HG03060 (cell line): ENCODE measurements around the gene IFFO2.

Source experiments
- ATAC-seq: cut with Tn5 transposase; IDR thresholded peaks from one replicate; pipeline ENCODE4 v1.9.1; 2021; ENCODE audit warnings: low read depth, moderate number of reproducible peaks; ENCODE audit not compliant: unreplicated experiment

IFFO2 gene

DNA sequence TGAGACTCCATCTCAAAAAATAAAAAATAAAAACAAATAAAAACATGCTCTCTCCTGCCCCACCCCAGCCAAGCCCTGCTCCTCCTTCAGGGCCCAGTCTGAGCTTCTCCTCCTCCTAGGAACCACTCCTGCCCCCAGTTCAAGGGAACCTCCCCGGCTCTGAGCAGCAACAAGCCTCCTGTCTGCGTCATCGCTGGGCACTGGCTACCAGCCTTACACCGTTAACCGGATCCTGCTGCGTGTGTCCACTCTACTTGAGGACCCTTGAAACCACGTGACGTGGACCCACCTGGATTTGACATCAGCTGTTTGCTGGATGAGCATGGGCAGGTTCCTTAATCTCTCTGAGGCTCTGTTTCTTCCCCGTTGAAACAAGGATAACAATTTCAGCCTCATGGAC is 95.4 kb downstream of the IFFO2 start:
- ATAC-seq = no peak

DNA sequence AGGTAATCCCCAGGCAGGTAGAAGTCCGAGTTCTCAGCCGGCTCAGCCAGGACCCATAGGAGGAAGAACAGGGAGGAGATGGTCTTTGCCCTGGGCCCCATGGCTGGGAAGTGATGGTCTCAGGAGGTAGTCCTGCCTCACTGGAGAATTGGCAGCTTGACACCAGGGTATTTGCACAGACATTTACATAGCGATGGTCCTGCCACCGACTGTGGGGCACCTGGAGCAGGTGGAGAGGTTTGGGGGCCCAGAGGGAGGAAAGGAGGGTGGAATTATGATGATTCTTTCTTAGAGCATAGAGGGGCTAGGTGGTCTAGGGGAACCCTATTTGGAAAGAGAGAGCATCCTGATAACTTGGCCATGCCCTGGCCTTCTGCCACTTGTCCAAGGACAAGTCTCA is 96.9 kb downstream of the IFFO2 start, which contains the start of gene TAS1R2:
TSS of gene TAS1R2 (minus strand) at position 101 of the 400 bp plus-strand sequence. CDS start at position 101, 0 bp downstream.
- ATAC-seq = no peak

DNA sequence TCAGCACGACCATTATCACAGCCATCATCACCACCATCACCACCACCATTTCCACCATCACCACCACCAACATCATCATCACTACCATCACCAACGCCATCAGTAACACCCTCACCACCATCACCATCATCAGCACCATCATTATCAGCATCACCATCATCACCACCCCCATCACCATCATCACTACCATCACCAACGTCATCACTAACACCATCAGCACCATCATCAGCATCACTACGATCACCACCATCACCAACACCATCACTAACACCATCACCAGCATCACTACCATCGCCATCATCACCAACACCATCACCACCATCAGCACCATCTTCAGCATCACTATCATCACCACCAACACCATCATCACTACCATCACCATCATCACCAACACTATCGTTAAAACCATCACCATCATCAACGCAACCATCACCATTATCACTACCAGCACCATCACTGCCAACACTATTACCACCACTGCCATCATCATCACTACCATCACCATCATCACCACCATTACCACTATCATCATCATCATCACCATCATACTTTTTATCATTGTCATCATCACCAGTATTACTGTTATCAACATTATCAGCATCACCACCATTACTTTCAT is 98.3 kb downstream of the IFFO2 start:
- no peak for ATAC-seq

DNA sequence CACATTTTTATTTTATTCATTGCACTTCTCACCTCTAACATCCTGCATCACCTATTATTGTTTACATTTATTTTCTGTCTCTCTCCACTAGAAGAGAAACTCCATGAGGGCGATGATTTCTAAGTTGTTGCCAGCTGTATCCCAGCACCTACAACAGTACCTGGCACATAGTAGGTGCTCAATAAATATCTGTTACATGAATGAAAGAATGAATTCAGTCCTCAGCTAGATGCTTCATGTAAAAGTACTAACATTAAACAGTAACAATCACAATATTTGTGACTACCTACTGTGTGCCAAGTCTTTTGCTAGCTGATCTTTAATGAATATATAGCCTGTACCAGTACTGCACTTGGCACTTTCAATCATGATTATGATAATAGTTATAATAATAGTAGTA is 100.0 kb downstream of the IFFO2 start:
- no peak for ATAC-seq

DNA sequence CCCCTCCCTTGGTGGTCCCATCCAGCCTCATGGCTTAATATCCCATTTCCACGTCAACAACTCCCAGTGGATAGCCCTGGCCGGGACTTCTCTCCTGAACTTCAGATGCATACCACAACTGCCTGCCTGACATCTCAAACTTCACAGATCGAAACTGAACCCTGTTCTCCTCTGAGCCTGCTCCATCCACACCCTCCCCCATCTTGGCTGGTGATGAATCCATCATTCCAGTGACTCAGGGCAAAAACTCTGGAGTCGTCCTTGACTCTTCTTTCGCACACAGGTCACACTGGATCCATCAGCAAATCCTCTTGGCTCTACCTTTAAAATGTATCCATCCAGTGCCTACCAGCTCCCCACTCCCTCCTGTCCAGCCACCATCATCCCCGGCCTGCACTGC is 100.9 kb downstream of the IFFO2 start:
- no peak for ATAC-seq

DNA sequence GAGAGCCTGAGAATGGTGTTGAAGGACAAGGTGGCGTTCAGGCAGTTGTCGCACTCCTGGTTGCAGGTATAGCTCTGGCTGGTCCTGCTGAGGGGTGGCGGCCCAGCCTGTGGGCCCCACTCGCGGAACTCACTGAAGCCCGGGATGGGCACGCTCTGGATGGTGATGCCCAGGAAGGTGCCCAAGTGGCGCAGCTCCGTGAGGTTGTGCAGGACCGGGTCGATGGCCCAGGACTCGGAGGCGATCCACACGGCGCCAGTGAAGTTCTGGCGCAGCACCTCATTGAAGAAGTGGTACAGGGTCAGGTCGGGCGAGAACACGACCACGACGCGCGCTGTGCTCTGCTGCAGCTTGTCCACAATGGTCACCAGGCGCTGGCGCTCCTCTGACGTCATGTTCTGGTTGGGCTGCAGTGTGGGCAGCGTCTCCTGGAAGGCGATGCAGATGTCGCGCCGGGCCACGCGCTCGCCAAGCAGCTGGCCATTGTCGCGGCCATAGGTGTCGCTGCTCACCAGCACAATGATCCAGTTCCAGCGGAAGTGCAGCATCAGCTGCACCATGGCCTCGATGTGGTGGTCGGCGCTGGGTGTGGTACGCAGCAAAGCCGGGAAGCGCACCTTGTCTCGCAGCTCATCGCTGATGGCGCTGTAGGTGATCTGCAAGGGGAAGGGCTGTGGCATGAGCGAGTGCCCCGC is 102.0 kb downstream of the IFFO2 start:
- ATAC-seq = no peak
